Activated T-cell treated with anti-CD3 and anti-CD28 coated beads, Interleukin-2, amount 50 U/mL, for 1 hour (primary cell): ENCODE results near the gene OR10H5.
"Not testable (repeated sequence)": the region's sequence is repeated elsewhere in the genome, so short reads cannot be mapped to it uniquely, and the experiment has no call there.

Experiments used
- DNase-seq: peaks from one replicate; pipeline ENCODE4 v3.0.0-alpha.2; 2020

The OR10H5 gene

GRCh38 chr19:15787611-15788155, at the start of gene OR10H5:
Gene OR10H5, plus strand, starts transcription at chr19:15787661. Its CDS starts 6,388 bp downstream, at chr19:15794049.
- DNase-seq = no peak

GRCh38 chr19:15737722-15738121, 49.7 kb upstream of the OR10H5 start, which contains the start of gene OR10H3:
Gene OR10H3, plus strand, starts transcription at chr19:15737985. Its CDS starts 3,408 bp downstream, at chr19:15741393.
- DNase-seq = no peak

GRCh38 chr19:15740785-15741184, 46.7 kb upstream of the OR10H5 start:
- DNase-seq = no peak

GRCh38 chr19:15748239-15748638, 39.2 kb upstream of the OR10H5 start:
- DNase-seq = no peak

GRCh38 chr19:15758379-15758778, 29.1 kb upstream of the OR10H5 start:
- no peak for DNase-seq

GRCh38 chr19:15759962-15760565, 27.4 kb upstream of the OR10H5 start:
- no peak for DNase-seq

GRCh38 chr19:15769586-15769985, 17.9 kb upstream of the OR10H5 start:
- no peak for DNase-seq

- DNase-seq = not testable (repeated sequence)
Observed at GRCh38 chr19:15774159-15774558, 13.3 kb upstream of the OR10H5 start.

GRCh38 chr19:15775249-15775648, 12.2 kb upstream of the OR10H5 start:
- DNase-seq = no peak

- DNase-seq = no peak
Observed at GRCh38 chr19:15776264-15776663, 11.2 kb upstream of the OR10H5 start.

GRCh38 chr19:15776991-15777970, 10.2 kb upstream of the OR10H5 start:
- DNase-seq = no peak

- no peak for DNase-seq
Observed at GRCh38 chr19:15779756-15780476, 7.5 kb upstream of the OR10H5 start.

- no peak for DNase-seq
Observed at GRCh38 chr19:15780610-15781418, 6.6 kb upstream of the OR10H5 start.

- no peak for DNase-seq
Observed at GRCh38 chr19:15781661-15782060, 5.8 kb upstream of the OR10H5 start.

GRCh38 chr19:15782211-15782610, 5.2 kb upstream of the OR10H5 start:
- no peak for DNase-seq

GRCh38 chr19:15782896-15783295, 4.6 kb upstream of the OR10H5 start:
- not testable (repeated sequence) for DNase-seq

GRCh38 chr19:15788594-15789270, 1.3 kb downstream of the OR10H5 start:
- DNase-seq = no peak

- DNase-seq = no peak
Observed at GRCh38 chr19:15790096-15790495, 2.6 kb downstream of the OR10H5 start.

GRCh38 chr19:15794279-15794678, 6.8 kb downstream of the OR10H5 start:
- DNase-seq = not testable (repeated sequence)

GRCh38 chr19:15810335-15810734, 22.9 kb downstream of the OR10H5 start:
- no peak for DNase-seq

- no peak for DNase-seq
Observed at GRCh38 chr19:15811476-15811875, 24.0 kb downstream of the OR10H5 start.
